NB4 (cell line): ENCODE results near the gene NDUFC2.

Source experiments
- DNase-seq: peaks from one replicate; pipeline ENCODE4 v3.0.0; 2010; ENCODE audit warnings: low read depth
- H3K4me3 ChIP-seq: one replicate; pipeline ENCODE4 v1.5.1; 2011; ENCODE audit warnings: mild to moderate bottlenecking, low read depth, low read length, moderate library complexity
- MYC ChIP-seq: IDR thresholded peaks from 2 replicates; pipeline ENCODE4 v1.6.1; 2011; ENCODE audit warnings: low read depth, low read length
- TF ChIP-seq, protein P1 (sequence below): IDR thresholded peaks from one replicate; pipeline ENCODE4 v1.5.1; 2012; ENCODE audit warnings: low read depth, low read length
- TF ChIP-seq, protein P2 (sequence below): IDR thresholded peaks from 2 replicates; pipeline ENCODE4 v1.6.1; 2011; ENCODE audit warnings: low read depth, low read length

NDUFC2 gene

DNA sequence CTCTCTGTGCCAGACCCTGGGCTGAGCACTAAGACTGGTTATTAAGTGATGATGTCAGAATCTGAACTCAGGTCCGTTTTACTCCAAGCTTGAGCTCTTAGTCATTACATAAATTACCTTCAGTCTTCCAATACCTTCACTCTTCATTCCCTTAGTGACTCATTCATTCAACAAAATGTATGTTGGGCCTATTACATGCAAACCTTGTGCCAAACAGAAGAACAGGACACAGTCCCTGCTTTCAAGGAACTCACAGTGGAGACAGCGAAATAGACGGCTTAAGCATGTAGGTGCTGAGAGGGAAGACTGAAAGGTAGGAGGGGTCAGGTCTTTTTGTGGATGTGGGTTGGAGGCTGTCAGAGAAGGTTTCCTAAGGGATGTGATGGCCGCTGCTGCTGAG is 59.9 kb downstream of the NDUFC2 start:
- no peak for DNase-seq
- H3K4me3 ChIP-seq, result no peak overlapping the region
- TF ChIP-seq, protein P1, sequence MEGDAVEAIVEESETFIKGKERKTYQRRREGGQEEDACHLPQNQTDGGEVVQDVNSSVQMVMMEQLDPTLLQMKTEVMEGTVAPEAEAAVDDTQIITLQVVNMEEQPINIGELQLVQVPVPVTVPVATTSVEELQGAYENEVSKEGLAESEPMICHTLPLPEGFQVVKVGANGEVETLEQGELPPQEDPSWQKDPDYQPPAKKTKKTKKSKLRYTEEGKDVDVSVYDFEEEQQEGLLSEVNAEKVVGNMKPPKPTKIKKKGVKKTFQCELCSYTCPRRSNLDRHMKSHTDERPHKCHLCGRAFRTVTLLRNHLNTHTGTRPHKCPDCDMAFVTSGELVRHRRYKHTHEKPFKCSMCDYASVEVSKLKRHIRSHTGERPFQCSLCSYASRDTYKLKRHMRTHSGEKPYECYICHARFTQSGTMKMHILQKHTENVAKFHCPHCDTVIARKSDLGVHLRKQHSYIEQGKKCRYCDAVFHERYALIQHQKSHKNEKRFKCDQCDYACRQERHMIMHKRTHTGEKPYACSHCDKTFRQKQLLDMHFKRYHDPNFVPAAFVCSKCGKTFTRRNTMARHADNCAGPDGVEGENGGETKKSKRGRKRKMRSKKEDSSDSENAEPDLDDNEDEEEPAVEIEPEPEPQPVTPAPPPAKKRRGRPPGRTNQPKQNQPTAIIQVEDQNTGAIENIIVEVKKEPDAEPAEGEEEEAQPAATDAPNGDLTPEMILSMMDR, result no peak
- TF ChIP-seq MYC, result no peak
- TF ChIP-seq, protein P2, sequence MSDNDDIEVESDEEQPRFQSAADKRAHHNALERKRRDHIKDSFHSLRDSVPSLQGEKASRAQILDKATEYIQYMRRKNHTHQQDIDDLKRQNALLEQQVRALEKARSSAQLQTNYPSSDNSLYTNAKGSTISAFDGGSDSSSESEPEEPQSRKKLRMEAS, result no peak
